Activated CD4-positive, alpha-beta T cell treated with anti-CD3 and anti-CD28 coated beads for 48 hours (primary cell): ENCODE measurements around the gene LINC00237.
A peak's percentile ranks its signal among the peaks of the same experiment; 100 is the strongest.

Experiments used
- DNase-seq: peaks from one replicate; pipeline ENCODE4 v3.0.0-alpha.2; 2020

The LINC00237 gene

GRCh38 chr20:21125072-21125848 is 19.1 kb upstream of the LINC00237 start:
- no peak for DNase-seq

- DNase-seq: no peak
Observed at GRCh38 chr20:21124190-21124589, 18.0 kb upstream of the LINC00237 start.

DNA sequence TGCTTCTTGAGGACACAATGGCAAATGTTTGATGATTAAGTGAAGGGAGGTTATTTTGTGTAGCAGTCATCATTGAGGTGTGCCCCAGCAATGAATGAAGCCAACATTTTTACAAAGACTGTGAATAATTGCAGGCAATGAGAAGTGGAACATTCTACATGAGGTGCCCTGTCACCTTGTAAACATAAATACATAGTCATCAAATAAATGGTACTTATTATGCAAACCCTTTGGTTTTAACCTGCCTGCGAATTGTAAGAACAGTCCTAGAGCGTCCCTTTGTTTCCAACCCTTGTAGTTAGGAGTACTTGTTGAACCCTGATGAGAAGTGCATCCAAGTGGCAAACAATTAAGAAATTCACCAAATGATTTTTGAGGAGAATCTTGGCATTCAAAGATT is 12.6 kb upstream of the LINC00237 start:
- no peak for DNase-seq

DNA sequence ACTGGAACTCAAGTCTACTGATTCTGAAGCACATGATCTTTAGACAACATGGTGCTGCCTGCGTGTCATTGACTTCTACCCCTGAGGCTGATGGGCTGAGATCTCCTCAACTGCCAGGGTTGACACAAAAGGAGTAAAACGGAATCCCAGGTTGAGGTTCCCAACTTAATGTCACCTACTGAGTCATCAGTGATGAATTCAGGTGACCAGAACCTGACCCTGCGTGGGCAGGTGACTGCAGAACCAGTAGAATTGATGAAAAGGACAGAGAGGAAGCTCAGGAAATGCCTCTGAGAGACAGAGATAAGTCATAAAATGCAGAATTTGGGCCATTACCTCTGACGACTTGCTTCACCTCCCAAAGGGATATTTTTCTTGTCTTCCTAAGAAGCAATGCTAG is 12.0 kb upstream of the LINC00237 start:
- DNase-seq: no peak

DNA sequence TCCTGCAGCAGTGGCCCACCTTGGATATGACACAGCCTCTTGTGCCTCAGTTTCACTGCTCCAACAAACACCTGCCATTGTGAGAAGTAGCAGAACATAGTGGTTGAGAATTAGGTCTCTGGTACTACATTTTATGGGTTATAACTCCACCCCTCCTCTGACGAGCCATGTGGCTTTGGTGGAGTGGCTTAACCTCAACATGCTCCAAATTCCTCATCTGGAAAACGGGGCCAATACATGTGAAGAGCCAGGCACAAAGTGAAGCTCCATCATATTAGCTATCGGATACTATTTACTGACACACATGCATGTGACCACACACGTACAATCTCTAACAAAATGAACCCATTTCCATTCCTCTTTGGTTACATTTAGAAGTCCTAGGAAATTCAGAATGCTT is 11.4 kb upstream of the LINC00237 start:
- no peak for DNase-seq

DNA sequence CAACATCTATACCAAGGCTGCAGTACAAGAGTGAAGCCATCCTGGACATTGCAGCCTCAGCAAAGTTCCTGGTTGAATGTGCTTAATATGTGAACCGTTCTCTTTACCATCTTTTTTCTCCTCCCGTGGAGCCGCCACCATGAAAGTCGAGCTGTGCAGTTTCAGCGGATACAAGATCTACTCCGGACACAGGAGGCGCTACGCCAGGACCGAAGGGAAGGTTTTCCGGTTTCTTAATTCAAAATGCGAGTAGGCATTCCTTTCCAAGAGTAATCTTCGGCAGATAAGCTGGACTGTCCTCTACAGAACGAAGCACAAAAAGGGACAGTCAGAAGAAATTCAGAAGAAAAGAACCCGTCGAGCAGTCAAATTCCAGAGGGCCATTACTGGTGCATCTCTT is 8.4 kb upstream of the LINC00237 start:
- DNase-seq: no peak

- DNase-seq: no peak
Observed at GRCh38 chr20:21113697-21114096, 7.5 kb upstream of the LINC00237 start.

- DNase-seq: no peak
Observed at GRCh38 chr20:21111416-21111815, 5.3 kb upstream of the LINC00237 start.

DNA sequence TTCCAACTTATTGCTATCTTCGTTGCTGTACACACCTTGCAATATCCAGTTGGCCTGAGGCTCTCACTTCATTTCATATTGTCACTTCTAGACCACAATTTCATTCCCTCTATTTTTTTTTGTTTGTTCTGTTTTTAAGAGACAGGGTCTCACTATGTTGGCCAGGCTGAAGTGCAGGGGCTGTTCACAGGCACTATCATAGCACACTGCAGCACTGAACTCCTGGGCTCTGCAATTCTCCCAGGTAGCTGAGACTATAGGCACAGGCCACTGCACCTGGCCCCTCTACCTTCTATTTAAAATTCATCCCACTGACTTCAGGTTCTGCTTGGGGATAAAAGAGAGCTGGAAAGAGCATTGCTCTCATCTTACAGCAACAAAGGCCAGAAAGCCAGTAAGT is 4.7 kb upstream of the LINC00237 start:
- no peak for DNase-seq

GRCh38 chr20:21109144-21109543 is 3.0 kb upstream of the LINC00237 start:
- DNase-seq: no peak

DNA sequence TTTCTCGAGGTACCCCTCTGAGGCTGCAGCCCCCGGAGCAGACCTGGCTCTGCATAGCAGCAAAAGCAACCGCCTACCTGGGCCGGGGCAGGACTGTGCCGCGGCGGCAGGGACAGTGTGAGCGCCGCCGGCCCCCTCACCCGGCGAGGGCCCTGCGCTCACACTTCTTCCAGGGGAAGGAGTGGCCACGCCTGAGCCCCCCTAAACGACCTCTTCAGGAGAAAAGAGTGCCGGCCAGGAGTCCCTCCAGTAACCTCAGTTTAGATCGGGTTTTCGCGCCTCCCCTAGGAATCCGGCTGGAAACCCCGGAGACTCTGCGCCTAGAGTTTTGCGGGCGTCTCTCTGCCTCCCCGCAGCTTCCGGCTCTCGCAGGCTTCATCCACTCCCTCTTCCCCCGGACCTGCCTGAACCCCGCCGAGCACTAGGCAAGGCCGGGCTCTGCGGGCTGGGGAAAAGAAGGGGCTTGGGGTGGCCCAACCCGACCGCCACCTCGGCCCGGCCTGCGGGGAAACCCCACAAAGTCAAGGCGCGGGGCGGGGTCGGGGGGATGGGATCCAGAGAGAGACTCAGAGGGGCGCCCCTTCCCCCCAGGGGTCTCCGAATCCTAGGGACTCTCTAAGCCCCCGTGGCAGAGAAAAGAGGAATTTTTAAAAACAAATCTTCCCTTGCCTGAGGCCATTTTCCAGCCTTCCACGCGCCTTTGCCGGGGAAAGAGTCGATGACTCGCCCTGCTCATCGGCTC is 558 bp downstream of the LINC00237 start:
- peak; percentile 23 for DNase-seq

- DNase-seq: no peak
Observed at GRCh38 chr20:21104921-21105320, 1.2 kb downstream of the LINC00237 start.

DNA sequence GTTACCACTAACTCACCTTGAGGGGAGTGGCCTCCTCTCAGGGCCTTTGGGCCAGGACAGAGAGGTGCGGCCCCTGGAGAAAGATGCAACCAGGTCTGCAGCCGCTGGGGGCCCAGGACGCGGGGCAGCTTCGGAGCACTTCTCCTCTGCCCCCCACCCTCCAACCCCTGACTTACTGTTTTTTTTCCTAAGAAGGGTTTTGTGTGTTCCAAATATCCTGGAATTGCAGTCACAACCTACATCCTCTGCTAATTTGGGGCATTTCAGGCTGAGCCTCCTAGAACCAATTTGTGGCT is 1.7 kb downstream of the LINC00237 start:
- DNase-seq: no peak

DNA sequence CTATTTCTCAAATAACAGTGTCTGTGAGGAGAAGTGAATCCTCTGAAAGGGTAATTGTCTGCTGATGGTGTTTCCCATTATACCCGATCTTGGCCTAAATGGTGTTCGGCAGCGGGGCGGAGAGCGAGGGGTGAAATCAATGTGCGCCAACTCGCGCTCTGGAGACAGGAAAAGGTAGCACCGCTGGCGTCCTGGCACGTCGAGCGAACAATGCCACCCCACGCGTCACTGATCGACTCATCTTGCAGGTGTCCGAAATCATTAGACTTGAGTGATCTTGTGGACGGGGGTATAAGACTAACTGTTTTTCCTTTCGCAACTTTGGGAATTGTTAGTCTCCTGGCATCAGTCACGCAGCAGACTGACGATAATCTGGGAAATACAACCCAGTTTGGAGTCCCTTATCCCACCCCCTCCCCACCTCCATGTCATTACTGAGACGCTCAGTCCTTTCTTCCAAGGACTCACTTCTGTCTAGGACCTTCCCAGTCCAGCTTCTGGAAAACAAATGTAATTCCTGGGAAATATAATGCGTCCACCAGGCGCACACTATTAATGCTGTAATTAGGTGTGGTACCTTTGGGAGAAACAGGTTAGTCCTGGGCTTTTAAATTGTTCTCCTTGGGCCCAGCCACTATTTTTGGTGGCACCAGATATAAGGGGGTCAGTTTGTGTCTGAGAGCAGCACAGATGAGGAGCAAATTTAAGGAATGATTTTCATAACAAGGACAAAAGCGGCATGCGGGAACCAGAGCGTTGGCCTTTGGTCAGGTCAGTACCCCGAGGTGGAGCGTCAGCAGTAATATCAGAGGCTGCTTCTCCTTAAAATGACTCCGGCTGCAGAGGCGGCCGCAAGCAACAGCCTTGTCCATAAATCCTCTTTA is 2.3 kb downstream of the LINC00237 start:
- peak; percentile 41 for DNase-seq

DNA sequence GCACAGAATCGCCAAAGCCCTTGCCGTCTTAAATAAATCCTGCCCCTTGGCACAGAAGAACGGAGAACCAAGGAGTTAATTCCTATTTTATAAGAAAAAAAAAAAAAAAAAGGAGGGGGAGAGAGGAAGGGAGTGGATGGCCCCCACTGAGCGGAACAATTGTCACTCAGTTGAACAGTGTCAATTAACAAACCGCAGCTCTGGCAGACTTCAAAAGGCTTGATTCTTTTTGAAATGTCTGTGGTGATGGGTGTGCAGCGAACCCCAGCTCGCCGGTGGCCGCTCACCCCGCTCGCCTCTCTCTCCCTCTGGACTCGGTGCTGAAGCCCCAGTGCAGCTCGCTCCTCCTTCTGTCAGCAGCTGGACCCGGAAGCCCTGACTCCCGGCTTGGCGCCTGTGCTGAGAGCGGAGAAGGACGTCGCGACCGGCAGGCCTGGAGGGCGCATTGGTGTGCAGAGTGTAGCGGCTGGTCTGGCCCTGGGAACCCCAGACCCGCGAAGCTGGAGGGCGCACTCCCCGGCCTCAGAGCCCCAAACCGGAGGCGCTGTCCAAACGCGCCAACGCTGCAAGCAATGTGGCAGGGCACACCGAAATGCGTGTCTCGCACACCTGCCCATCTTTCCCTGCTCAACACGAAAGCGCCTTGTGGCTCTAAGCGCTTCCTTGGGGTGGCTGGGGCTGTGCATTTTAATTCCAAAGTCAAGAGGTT is 3.4 kb downstream of the LINC00237 start:
- DNase-seq: peak; percentile 47

DNA sequence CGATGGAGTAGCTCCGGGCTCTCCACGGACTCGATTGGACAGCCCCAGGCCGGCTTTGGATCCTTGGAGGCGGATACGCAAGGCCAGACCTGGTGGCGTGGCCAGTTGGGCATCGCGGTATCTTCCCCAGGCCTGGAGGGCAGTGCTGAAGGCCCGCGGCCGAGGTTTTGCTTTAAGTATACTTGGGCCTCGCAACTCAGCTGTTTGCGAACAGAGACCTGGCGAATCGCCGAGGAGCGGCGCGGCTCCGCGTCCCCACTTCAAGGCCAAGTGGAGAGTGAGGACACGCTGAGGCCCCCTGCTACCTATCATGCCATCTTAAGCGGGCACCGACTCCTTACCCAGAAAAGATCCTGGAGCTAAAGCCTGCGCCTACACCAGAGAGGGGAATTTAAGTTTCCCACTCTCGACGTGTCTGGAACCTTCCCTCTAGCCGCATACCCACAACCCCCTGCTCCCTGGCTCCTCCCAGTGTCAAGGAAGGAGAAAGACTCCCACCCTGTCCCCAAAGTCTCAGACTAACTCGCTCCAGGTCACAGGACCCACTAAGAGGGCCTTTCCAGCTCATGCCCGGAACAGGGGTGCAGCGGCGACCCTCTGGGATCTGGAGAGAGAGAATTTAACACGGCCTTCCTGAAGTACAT is 4.1 kb downstream of the LINC00237 start:
- peak; percentile 25 for DNase-seq

DNA sequence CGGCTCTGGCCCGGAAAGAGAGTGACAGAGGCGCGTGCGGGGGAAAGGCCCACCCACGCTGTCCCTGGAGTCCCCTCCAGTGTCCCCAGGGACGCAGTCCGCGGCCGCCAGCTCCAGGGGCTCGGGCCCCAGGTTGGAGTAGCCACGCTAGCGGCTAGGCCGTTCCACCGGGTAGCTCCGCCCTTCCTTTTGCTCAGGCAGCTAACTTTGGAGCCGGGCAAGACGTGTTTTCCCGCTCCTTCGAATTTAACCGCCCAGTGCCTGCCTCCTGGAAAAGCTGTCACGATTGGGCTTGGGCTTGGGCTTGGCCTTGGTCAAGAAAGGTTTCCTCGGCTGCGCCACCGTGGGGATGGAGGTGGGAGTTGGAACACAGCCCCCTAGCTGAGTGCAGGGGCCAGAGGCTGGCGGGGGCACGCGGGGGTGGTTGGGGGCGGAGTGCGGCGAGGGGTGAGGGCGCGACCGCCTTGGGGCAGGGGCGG is 4.7 kb downstream of the LINC00237 start:
- DNase-seq: peak; percentile 37

GRCh38 chr20:21100578-21101452 is 5.3 kb downstream of the LINC00237 start:
- DNase-seq: peak; percentile 46

DNA sequence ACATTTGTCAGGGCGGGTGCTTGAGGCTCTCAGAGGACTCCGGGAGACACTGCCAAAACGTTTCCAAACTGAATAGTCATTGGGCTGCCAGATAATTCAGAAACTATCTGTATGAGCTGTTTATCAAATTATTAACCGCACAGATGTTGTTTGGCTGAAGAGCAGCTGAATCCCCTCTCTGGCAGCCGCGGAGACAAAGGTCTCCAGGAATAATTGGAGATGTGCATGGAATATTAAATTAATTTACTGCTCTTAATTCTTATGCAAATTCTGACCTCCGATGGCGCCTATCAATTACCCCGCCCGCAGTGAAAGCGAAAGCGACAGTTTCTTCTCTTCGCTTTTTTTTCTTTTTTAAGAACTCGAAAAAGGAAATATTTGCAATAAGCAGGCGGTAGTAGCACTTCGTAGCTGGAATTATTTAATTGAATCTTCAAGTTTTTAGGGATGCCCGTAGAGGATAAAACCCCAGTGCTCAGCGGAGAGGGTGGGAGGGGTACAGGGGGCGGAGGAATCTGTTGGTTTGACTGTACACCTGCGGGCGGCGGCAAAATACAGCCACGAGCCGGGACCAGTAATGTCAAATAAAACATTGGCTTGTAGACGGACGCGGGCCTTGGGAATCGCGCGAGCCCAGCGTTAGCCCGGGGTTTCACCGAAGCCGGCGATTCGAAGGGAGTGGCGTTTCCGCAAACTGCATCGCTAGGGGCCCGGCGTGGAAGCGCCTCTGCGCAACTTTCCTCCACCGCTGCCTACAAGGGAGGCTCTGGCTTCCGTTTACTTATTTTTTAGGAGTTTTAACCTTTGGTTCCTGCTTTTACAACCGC is 6.2 kb downstream of the LINC00237 start:
- peak; percentile 60 for DNase-seq

- DNase-seq: no peak
Observed at GRCh38 chr20:21096321-21097043, 9.7 kb downstream of the LINC00237 start.
